GM12875 (cell line): ENCODE results near the gene ACAP3.
A peak's percentile ranks its signal among the peaks of the same experiment; 100 is the strongest.

Source experiments
- H3K4me3 ChIP-seq: one replicate; pipeline ENCODE4 v1.5.1; 2011; ENCODE audit warnings: low read depth, low read length, control low read depth
- TF ChIP-seq, protein P1 (sequence below): IDR thresholded peaks from 2 replicates; pipeline ENCODE4 v1.5.1; 2011; ENCODE audit warnings: low read depth, mild to moderate bottlenecking, control low read depth, inconsistent platforms, low read length, moderate library complexity, borderline replicate concordance; ENCODE audit not compliant: insufficient read depth

ACAP3 gene

GRCh38 chr1:1278620-1279019 lies 29.1 kb downstream of the ACAP3 start:
- no peak overlapping the region for H3K4me3 ChIP-seq
- TF ChIP-seq, protein P1, sequence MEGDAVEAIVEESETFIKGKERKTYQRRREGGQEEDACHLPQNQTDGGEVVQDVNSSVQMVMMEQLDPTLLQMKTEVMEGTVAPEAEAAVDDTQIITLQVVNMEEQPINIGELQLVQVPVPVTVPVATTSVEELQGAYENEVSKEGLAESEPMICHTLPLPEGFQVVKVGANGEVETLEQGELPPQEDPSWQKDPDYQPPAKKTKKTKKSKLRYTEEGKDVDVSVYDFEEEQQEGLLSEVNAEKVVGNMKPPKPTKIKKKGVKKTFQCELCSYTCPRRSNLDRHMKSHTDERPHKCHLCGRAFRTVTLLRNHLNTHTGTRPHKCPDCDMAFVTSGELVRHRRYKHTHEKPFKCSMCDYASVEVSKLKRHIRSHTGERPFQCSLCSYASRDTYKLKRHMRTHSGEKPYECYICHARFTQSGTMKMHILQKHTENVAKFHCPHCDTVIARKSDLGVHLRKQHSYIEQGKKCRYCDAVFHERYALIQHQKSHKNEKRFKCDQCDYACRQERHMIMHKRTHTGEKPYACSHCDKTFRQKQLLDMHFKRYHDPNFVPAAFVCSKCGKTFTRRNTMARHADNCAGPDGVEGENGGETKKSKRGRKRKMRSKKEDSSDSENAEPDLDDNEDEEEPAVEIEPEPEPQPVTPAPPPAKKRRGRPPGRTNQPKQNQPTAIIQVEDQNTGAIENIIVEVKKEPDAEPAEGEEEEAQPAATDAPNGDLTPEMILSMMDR = no peak

DNA sequence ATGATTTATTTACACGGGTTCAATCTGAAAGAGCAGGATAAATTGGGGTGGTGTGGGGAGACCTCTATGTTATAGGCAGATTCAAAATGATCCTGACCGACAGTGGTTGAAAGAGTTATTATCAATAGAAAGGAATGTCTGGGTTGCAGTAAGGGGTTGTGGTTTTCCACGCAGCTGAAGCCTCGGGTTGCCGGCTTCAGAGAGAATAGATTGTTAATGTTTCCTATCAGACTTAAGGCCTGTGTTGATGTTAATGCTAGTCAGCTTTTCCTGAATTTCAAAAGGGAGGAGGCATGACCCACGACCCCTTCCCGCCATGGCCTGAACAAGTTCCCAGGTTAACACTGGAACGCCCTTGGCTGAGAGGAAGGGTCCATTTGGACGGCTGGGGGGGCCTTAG lies 31.9 kb downstream of the ACAP3 start:
- TF ChIP-seq, protein P1 = no peak
- H3K4me3 ChIP-seq = no peak overlapping the region

GRCh38 chr1:1274931-1275431 lies 32.7 kb downstream of the ACAP3 start:
- TF ChIP-seq, protein P1 = no peak
- no peak overlapping the region for H3K4me3 ChIP-seq

DNA sequence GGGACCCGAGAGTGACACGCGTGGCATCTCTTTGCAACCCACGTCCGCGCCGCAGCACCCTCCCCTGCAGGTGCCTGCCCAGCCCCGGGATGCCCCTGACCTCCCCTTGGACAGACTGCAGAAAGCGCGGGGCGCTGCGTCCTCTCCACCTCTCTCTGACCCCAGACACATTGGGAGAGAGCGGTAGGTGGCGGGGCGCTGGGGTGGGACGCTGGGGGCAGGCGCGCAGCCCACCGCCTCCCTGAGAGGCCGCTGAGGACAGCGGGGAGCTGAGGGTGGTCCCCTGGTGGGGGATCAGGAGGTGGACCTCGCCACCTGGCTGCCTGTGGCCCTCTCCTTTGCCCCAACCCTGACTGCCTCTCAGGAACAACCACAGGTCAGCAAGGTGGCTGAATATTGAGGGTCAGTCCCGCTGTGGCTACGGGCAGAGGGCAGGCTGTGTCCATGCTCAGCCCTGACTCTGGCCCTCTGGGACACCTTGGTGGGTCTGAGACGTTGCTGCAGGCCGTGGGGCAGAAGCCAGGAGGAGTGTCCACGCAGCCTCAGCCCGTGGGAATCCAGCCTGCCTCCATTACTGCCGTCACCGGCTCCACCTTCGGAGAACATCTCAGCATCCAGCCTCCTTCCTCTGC lies 33.3 kb downstream of the ACAP3 start:
- H3K4me3 ChIP-seq = peak overlapping the region; percentile 77
- TF ChIP-seq, protein P1 = no peak

DNA sequence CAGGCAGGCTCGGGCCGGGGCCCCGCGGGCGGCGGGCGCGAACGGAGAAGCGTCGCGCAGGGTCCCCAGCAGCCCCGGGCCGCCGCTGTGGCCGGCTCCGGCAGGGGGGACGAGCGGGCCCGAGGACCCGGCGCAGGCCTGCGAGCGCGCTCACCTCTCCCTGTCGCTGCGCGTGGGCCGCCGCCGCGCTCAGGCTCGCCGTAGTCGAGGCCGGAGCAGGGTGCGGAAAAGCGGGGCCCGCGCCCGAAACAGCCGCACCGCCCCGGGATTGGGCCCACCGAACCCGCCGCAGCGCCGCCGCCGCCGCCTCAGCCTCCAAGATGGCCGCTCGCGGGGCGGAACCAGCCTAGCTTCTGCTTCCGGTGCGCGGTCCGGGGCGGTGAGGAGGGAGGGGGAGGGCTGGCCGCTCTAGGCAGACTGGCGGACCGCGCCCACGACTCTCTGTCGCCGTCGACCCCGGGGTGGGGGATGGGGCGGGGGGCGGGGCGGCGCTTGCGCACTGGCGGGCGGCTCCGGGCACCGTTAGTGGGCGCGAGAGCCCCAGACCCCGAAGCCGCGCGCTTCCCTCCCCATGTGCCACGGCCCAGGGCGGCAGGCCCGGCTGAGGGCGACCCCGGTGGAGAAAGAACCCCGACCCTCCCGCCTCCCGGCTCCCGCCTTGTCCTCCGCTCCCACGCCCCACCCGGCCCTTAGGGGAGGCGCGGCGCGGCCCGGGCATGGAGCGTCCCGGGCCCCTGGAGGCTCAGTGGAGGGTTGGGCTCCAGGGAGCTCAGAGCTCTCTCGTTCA lies 34.0 kb downstream of the ACAP3 start, which contains the start of gene UBE2J2:
Gene UBE2J2 (minus strand): TSS at position 343 of the 787 bp plus-strand sequence. CDS start 5,862 bp downstream, outside the sequence.
- peak within 1 kb of the TSS; percentile 77 for H3K4me3 ChIP-seq
- TF ChIP-seq, protein P1 = 0 out of 2 replicates have a peak, but pooled peaks have one; percentile 1

- peak overlapping the region; percentile 77 for H3K4me3 ChIP-seq
- TF ChIP-seq, protein P1 = no peak
Observed at GRCh38 chr1:1273209-1273511, 34.6 kb downstream of the ACAP3 start.
